ENCODE measurements around the gene SORCS2. TPM values are rescaled to one million over a fixed set of nuclear protein-coding genes. Genes with fewer than 3 reads are reported as not detected.

The SORCS2 gene
- total RNA-seq, 2 donors from 2014 or later, result 1.0 to 4.4 TPM

DNA sequence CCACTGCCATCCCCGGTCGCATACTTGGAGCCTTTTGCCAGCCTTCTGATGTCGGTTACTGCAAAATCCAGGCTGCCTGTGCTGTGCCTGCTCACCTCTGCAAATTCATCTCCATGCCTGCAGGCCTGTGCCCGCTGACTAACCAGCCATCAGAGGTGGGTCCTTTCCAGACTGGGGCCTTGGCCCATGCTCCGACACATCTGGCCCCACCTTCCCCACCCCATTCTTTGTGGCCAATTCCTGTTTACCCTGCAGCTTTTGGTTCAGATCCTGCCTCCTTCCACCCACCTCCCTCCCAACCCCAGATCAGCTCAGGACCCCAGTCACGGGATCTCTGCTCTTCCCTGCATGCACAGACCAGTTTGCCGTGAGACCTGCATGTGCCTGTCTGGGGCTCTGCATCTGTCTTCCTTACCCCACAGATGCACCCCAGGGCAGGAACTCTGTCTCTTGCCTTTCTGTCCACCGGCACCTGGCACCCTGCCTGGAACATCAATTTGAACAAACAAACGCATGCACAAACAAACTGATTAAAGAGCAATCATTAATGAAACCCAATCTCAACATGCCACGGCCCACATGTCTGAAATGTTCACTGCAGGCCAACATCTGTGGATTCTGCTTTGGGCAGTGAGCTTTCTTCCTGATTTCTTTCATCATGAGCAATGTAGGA lies 355.2 kb downstream of the SORCS2 start:
- Histone ChIP-seq H3K27ac (no peak overlapping the region), H3K27me3 (replicated peaks; ENCODE audit: insufficient read depth) (peaks cover 2% of the 10 kb centered on the region), H3K4me3 (no peak overlapping the region), H3K36me3 (no peaks in the 10 kb centered on the region), H3K9me3 (no peaks in the 10 kb centered on the region), H3K4me1 (replicated peaks) (peaks cover 5% of the 10 kb centered on the region)
- no peak for TF ChIP-seq POLR2A (IDR thresholded peaks at IDR 0.05)
- TF ChIP-seq CTCF (IDR thresholded peaks at IDR 0.05), result no peak
- TF ChIP-seq POLR2AphosphoS5 (IDR thresholded peaks at IDR 0.05), result peak; percentile 21
- 31% methylated on average over 10 of the region's 10 CpGs for WGBS
- DNase-seq (ENCODE audit: low spot score), result peak; percentile 59
- intact Hi-C loops (cut with DNase I), result no loop called here

DNA sequence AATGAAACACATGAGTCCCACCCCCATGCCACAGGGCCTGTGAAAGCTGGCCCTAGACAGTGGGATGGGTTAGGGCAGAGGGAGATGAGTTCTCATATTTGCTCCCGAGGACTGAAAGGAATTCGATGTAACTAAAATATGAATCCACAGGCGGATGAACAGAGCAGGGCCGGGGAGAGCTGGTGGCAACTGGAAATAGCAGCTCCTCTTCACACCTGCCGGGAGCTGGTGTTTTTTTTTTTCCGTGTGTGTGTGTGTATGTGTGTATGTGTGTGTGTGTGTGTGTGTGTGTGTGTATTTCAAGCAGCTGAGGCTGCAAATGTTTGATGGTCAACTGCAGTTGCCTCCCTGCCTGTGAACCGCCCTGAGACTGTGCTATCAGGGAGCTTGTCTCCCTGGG lies 357.5 kb downstream of the SORCS2 start:
- DNase-seq (ENCODE audit: low spot score), result no peak
- TF ChIP-seq POLR2A (IDR thresholded peaks at IDR 0.05) (no peak), CTCF (IDR thresholded peaks at IDR 0.05) (no peak), POLR2AphosphoS5 (IDR thresholded peaks at IDR 0.05) (no peak)
- intact Hi-C loops (cut with DNase I), result no loop called here

GRCh38 chr4:7552466-7552865 lies 360.1 kb downstream of the SORCS2 start:
- H3K4me1 ChIP-seq (replicated peaks), result no peaks in the 10 kb centered on the region
- 66% methylated on average over 3 of the region's 3 CpGs for WGBS
- H3K27ac ChIP-seq, result no peak overlapping the region
- peaks cover 5% of the 10 kb centered on the region for H3K27me3 ChIP-seq (replicated peaks; ENCODE audit: insufficient read depth)
- H3K4me3 ChIP-seq, result no peak overlapping the region
- intact Hi-C loops (cut with DNase I), result no loop called here
- no peak for DNase-seq (ENCODE audit: low spot score)
- H3K9me3 ChIP-seq, result no peaks in the 10 kb centered on the region
- TF ChIP-seq POLR2AphosphoS5 (IDR thresholded peaks at IDR 0.05) (no peak), CTCF (IDR thresholded peaks at IDR 0.05) (no peak), POLR2A (IDR thresholded peaks at IDR 0.05) (no peak)
- no peaks in the 10 kb centered on the region for H3K36me3 ChIP-seq

More for the DNA sequence above, 357.5 kb downstream of the SORCS2 start:
- H3K36me3 ChIP-seq, result no peaks in the 10 kb centered on the region
- H3K27ac ChIP-seq, result no peak overlapping the region
- H3K4me1 ChIP-seq (replicated peaks), result peaks cover 5% of the 10 kb centered on the region
- 86% methylated on average over 7 of the region's 7 CpGs for WGBS
- peaks cover 2% of the 10 kb centered on the region for H3K27me3 ChIP-seq (replicated peaks; ENCODE audit: insufficient read depth)
- H3K4me3 ChIP-seq, result no peak overlapping the region
- H3K9me3 ChIP-seq, result no peaks in the 10 kb centered on the region

- 96% methylated on average over 1 of the region's 1 CpG for WGBS
- Histone ChIP-seq H3K27ac (no peak overlapping the region), H3K9me3 (no peaks in the 10 kb centered on the region), H3K4me3 (no peak overlapping the region), H3K27me3 (replicated peaks; ENCODE audit: insufficient read depth) (peaks cover 5% of the 10 kb centered on the region), H3K36me3 (no peaks in the 10 kb centered on the region), H3K4me1 (replicated peaks) (no peaks in the 10 kb centered on the region)
- TF ChIP-seq POLR2A (IDR thresholded peaks at IDR 0.05) (no peak), POLR2AphosphoS5 (IDR thresholded peaks at IDR 0.05) (no peak), CTCF (IDR thresholded peaks at IDR 0.05) (no peak)
- intact Hi-C loops (cut with DNase I), result no loop called here
- no peak for DNase-seq (ENCODE audit: low spot score)
These were observed 360.9 kb downstream of the SORCS2 start for GRCh38 chr4:7553280-7553679.

DNA sequence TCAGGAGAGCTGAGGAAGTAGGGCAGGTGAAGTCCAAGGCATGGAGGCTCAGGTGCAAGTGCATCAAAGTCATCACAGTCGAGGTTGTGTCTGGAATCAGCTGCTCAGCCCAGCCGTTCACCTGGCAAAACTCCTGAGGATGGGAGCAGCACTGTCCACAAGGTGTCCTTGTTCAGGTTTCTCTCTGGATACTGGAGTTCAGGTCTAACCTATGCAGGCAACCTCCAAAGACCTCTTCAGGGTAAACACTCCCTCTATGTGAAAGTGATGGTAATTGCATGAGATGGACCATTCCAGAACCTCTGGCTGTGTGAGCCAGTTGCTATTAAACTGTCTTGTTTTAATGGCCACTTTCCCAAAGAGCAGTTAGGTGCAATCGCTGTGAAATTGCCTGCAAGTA lies 362.6 kb downstream of the SORCS2 start:
- H3K4me3 ChIP-seq, result no peak overlapping the region
- TF ChIP-seq POLR2AphosphoS5 (IDR thresholded peaks at IDR 0.05) (no peak), POLR2A (IDR thresholded peaks at IDR 0.05) (no peak), CTCF (IDR thresholded peaks at IDR 0.05) (no peak)
- 32% methylated on average over 3 of the region's 3 CpGs for WGBS
- DNase-seq (ENCODE audit: low spot score), result no peak
- peaks cover 3% of the 10 kb centered on the region for H3K27me3 ChIP-seq (replicated peaks; ENCODE audit: insufficient read depth)
- H3K36me3 ChIP-seq, result no peaks in the 10 kb centered on the region
- no peaks in the 10 kb centered on the region for H3K9me3 ChIP-seq
- no peak overlapping the region for H3K27ac ChIP-seq
- no peaks in the 10 kb centered on the region for H3K4me1 ChIP-seq (replicated peaks)
- intact Hi-C loops (cut with DNase I), result no loop called here

Data from prostate gland (tissue), 2 donors.